ENCODE results near the gene SERPING1. TPM values are rescaled to one million over a fixed set of nuclear protein-coding genes. Genes with fewer than 3 reads are reported as not detected.

Gene SERPING1
- total RNA-seq, 1 donor from 2014 or later, result 74.7 TPM

- TF ChIP-seq CTCF (conservative IDR thresholded peaks at IDR 0.05), result no peak
- no peaks in the 10 kb centered on the region for H3K9me3 Mint-ChIP-seq
- no peaks in the 10 kb centered on the region for H3K27me3 Mint-ChIP-seq
- peak overlapping the region; percentile 89 for H3K4me3 Mint-ChIP-seq
- H3K36me3 Mint-ChIP-seq, result peaks cover 3% of the 10 kb centered on the region
- H3K27ac Mint-ChIP-seq, result peak overlapping the region; percentile 74
- no peak for DNase-seq (ENCODE audit: extremely low spot score, unreplicated experiment)
- H3K4me1 Mint-ChIP-seq (ENCODE audit: unreplicated experiment), result peaks cover 41% of the 10 kb centered on the region
These were observed 30.5 kb upstream of the SERPING1 start for GRCh38 chr11:57566905-57567514.

- DNase-seq (ENCODE audit: extremely low spot score, unreplicated experiment), result peak; percentile 77
- Mint-ChIP-seq H3K4me3 (peak within 1 kb of the TSS; percentile 99), H3K27me3 (no peaks in the 10 kb centered on the region), H3K27ac (peak within 1 kb of the TSS; percentile 92), H3K4me1 (ENCODE audit: unreplicated experiment) (peaks cover 38% of the 10 kb centered on the region), H3K36me3 (peaks cover 2% of the 10 kb centered on the region), H3K9me3 (no peaks in the 10 kb centered on the region)
- no peak for TF ChIP-seq CTCF (conservative IDR thresholded peaks at IDR 0.05)
These were observed 29.8 kb upstream of the SERPING1 start, which contains the start of gene UBE2L6 for GRCh38 chr11:57567515-57568329. TSS of gene UBE2L6 (minus strand) at chr11:57567672. CDS start at chr11:57567611, 61 bp downstream.

- H3K4me3 Mint-ChIP-seq, result peak overlapping the region; percentile 99
- H3K9me3 Mint-ChIP-seq, result no peaks in the 10 kb centered on the region
- no peaks in the 10 kb centered on the region for H3K36me3 Mint-ChIP-seq
- H3K27ac Mint-ChIP-seq, result peak overlapping the region; percentile 92
- H3K27me3 Mint-ChIP-seq, result no peaks in the 10 kb centered on the region
- TF ChIP-seq CTCF (conservative IDR thresholded peaks at IDR 0.05), result peak; percentile 98
- peak; percentile 91 for DNase-seq (ENCODE audit: extremely low spot score, unreplicated experiment)
- H3K4me1 Mint-ChIP-seq (ENCODE audit: unreplicated experiment), result peaks cover 37% of the 10 kb centered on the region
These were observed 29.1 kb upstream of the SERPING1 start for GRCh38 chr11:57568330-57568766.

GRCh38 chr11:57571606-57572005 is 25.9 kb upstream of the SERPING1 start:
- no peak for TF ChIP-seq CTCF (conservative IDR thresholded peaks at IDR 0.05)
- Mint-ChIP-seq H3K4me1 (ENCODE audit: unreplicated experiment) (peaks cover 24% of the 10 kb centered on the region), H3K4me3 (no peak overlapping the region), H3K36me3 (no peaks in the 10 kb centered on the region), H3K27ac (no peak overlapping the region), H3K9me3 (no peaks in the 10 kb centered on the region), H3K27me3 (no peaks in the 10 kb centered on the region)
- no peak for DNase-seq (ENCODE audit: extremely low spot score, unreplicated experiment)

GRCh38 chr11:57574061-57574460 is 23.4 kb upstream of the SERPING1 start:
- no peaks in the 10 kb centered on the region for H3K27me3 Mint-ChIP-seq
- no peak for DNase-seq (ENCODE audit: extremely low spot score, unreplicated experiment)
- H3K27ac Mint-ChIP-seq, result no peak overlapping the region
- no peak overlapping the region for H3K4me3 Mint-ChIP-seq
- no peaks in the 10 kb centered on the region for H3K36me3 Mint-ChIP-seq
- H3K9me3 Mint-ChIP-seq, result no peaks in the 10 kb centered on the region
- TF ChIP-seq CTCF (conservative IDR thresholded peaks at IDR 0.05), result no peak
- peaks cover 10% of the 10 kb centered on the region for H3K4me1 Mint-ChIP-seq (ENCODE audit: unreplicated experiment)
